HUES48 (cell line): Measurements from ENCODE around the gene CHRNA4.

Experiments
- H3K27ac ChIP-seq: one replicate; pipeline ENCODE4 v1.7.0; 2013; ENCODE audit warnings: low read depth, low read length, inconsistent platforms
- H3K27me3 ChIP-seq: 2 replicates; pipeline ENCODE4 v1.6.1; 2013; ENCODE audit warnings: mild to moderate bottlenecking, low read length; ENCODE audit not compliant: control insufficient read depth, insufficient read depth
- H3K36me3 ChIP-seq: 2 replicates; pipeline ENCODE4 v1.6.1; 2013; ENCODE audit warnings: low read length; ENCODE audit not compliant: control insufficient read depth, insufficient read depth
- H3K4me1 ChIP-seq: 2 replicates; pipeline ENCODE4 v1.6.1; 2013; ENCODE audit warnings: mild to moderate bottlenecking, low read length; ENCODE audit not compliant: control insufficient read depth, insufficient read depth
- H3K4me3 ChIP-seq: 2 replicates; pipeline ENCODE4 v1.5.1; 2013; ENCODE audit warnings: mild to moderate bottlenecking, low read depth, low read length
- H3K9ac ChIP-seq: 2 replicates; pipeline ENCODE4 v1.6.1; 2013; ENCODE audit warnings: mild to moderate bottlenecking, low read depth, low read length, moderate library complexity
- H3K9me3 ChIP-seq: 2 replicates; pipeline ENCODE4 v1.6.1; 2013; ENCODE audit warnings: low read length; ENCODE audit not compliant: control insufficient read depth, insufficient read depth

The CHRNA4 gene

GRCh38 chr20:63376283-63377250 is 15.4 kb upstream of the CHRNA4 start:
- Histone ChIP-seq H3K9ac (no peak overlapping the region), H3K27me3 (no peaks in the 10 kb centered on the region), H3K4me3 (no peak overlapping the region), H3K9me3 (no peaks in the 10 kb centered on the region), H3K4me1 (peaks cover 18% of the 10 kb centered on the region), H3K36me3 (no peaks in the 10 kb centered on the region), H3K27ac (no peak overlapping the region)

- Histone ChIP-seq H3K27ac (no peak overlapping the region), H3K36me3 (no peaks in the 10 kb centered on the region), H3K4me3 (no peak overlapping the region), H3K9ac (no peak overlapping the region), H3K4me1 (peaks cover 16% of the 10 kb centered on the region), H3K9me3 (no peaks in the 10 kb centered on the region), H3K27me3 (no peaks in the 10 kb centered on the region)
Observed at GRCh38 chr20:63375438-63375837, 14.3 kb upstream of the CHRNA4 start.

GRCh38 chr20:63374504-63374903 is 13.4 kb upstream of the CHRNA4 start:
- H3K9ac ChIP-seq, result no peak overlapping the region
- H3K27ac ChIP-seq, result no peak overlapping the region
- peaks cover 16% of the 10 kb centered on the region for H3K4me1 ChIP-seq
- H3K27me3 ChIP-seq, result no peaks in the 10 kb centered on the region
- H3K9me3 ChIP-seq, result no peaks in the 10 kb centered on the region
- no peaks in the 10 kb centered on the region for H3K36me3 ChIP-seq
- H3K4me3 ChIP-seq, result no peak overlapping the region

- Histone ChIP-seq H3K4me3 (no peak overlapping the region), H3K4me1 (peaks cover 16% of the 10 kb centered on the region), H3K27ac (no peak overlapping the region), H3K36me3 (no peaks in the 10 kb centered on the region), H3K27me3 (no peaks in the 10 kb centered on the region), H3K9me3 (no peaks in the 10 kb centered on the region), H3K9ac (no peak overlapping the region)
Observed at GRCh38 chr20:63373996-63374395, 12.8 kb upstream of the CHRNA4 start.

GRCh38 chr20:63372971-63373885 is 12.1 kb upstream of the CHRNA4 start:
- Histone ChIP-seq H3K4me1 (peaks cover 13% of the 10 kb centered on the region), H3K9me3 (no peaks in the 10 kb centered on the region), H3K9ac (no peak overlapping the region), H3K27ac (no peak overlapping the region), H3K27me3 (no peaks in the 10 kb centered on the region), H3K36me3 (no peaks in the 10 kb centered on the region), H3K4me3 (no peak overlapping the region)

GRCh38 chr20:63371291-63371865 is 10.2 kb upstream of the CHRNA4 start:
- Histone ChIP-seq H3K9ac (no peak overlapping the region), H3K27me3 (no peaks in the 10 kb centered on the region), H3K4me1 (no peaks in the 10 kb centered on the region), H3K27ac (no peak overlapping the region), H3K9me3 (no peaks in the 10 kb centered on the region), H3K36me3 (no peaks in the 10 kb centered on the region), H3K4me3 (no peak overlapping the region)

- Histone ChIP-seq H3K36me3 (no peaks in the 10 kb centered on the region), H3K27ac (no peak overlapping the region), H3K27me3 (no peaks in the 10 kb centered on the region), H3K9me3 (no peaks in the 10 kb centered on the region), H3K4me3 (no peak overlapping the region), H3K4me1 (no peaks in the 10 kb centered on the region), H3K9ac (no peak overlapping the region)
Observed at GRCh38 chr20:63370618-63371187, 9.6 kb upstream of the CHRNA4 start.

- no peaks in the 10 kb centered on the region for H3K9me3 ChIP-seq
- H3K27me3 ChIP-seq, result no peaks in the 10 kb centered on the region
- no peak overlapping the region for H3K27ac ChIP-seq
- H3K4me1 ChIP-seq, result no peaks in the 10 kb centered on the region
- no peak overlapping the region for H3K9ac ChIP-seq
- no peaks in the 10 kb centered on the region for H3K36me3 ChIP-seq
- no peak overlapping the region for H3K4me3 ChIP-seq
Observed at GRCh38 chr20:63369724-63370617, 8.8 kb upstream of the CHRNA4 start.

GRCh38 chr20:63369024-63369530 is 7.9 kb upstream of the CHRNA4 start:
- Histone ChIP-seq H3K4me3 (no peak overlapping the region), H3K27ac (no peak overlapping the region), H3K4me1 (no peaks in the 10 kb centered on the region), H3K9me3 (no peaks in the 10 kb centered on the region), H3K9ac (no peak overlapping the region), H3K27me3 (no peaks in the 10 kb centered on the region), H3K36me3 (no peaks in the 10 kb centered on the region)

- H3K27me3 ChIP-seq, result peaks cover 3% of the 10 kb centered on the region; the same call in 1 of the 2 replicates
- H3K27ac ChIP-seq, result no peak overlapping the region
- no peaks in the 10 kb centered on the region for H3K4me1 ChIP-seq
- H3K9me3 ChIP-seq, result no peaks in the 10 kb centered on the region
- no peaks in the 10 kb centered on the region for H3K36me3 ChIP-seq
- no peak overlapping the region for H3K4me3 ChIP-seq
- H3K9ac ChIP-seq, result no peak overlapping the region
Observed at GRCh38 chr20:63368151-63368550, 7.0 kb upstream of the CHRNA4 start.
